Measurements from ENCODE around the gene TP53INP2. TPM values are rescaled to one million over a fixed set of nuclear protein-coding genes. Genes with fewer than 3 reads are reported as not detected.

Gene TP53INP2
- total RNA-seq, 1 experiment from 2014 or later, result 4.9 TPM

DNA sequence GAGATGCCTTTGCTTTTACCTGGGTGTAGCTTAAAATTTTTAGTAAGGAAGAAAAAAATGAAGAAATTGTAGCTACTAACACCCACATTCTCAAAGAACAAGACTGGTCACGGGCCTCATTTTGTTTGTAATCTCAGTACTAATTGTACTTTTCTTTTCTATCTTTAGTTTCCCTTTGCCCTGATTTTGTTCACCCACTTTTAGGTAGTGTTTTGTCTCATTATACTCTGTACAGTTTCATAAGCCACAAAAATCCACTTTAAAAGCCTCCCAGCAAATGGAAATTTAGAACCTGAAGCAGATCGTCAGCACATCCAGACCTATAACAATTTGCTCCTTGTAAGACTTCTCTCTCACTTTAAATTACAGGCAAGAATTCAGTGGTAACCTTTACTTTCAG, 43.3 kb downstream of the TP53INP2 start:
- POLR2A ChIA-PET (ENCODE audit: unreplicated experiment), result no interaction called here
- CTCF ChIA-PET, result no interaction called here

DNA sequence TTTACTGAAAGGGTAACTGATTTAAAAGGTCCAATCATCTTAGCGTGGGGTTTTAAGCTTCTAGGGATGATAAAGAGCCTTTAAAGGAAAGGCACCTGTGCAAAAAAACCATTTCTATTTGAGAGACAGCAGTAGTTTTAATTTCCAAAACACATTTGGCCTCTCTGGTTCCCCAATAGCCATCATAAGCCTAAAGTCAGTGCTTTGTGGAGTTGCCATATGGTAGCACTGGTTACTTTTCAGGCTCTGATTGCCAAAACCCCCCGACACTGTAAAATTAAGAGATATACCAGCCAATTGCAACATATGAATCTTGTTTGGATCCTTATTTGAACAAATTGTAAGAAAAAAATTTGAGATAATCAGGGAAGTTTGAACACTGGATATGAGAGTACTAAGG, 44.6 kb downstream of the TP53INP2 start:
- H3K27me3 ChIP-seq (ENCODE audit: insufficient read depth, low read depth), result no peaks in the 10 kb centered on the region
- H3K9me2 ChIP-seq (ENCODE audit: insufficient read depth), result no peaks in the 10 kb centered on the region
- H3K4me1 ChIP-seq (replicated peaks; ENCODE audit: insufficient read depth), result no peaks in the 10 kb centered on the region
- H2AFZ ChIP-seq, result no peak overlapping the region
- no peak for DNase-seq
- H3K4me3 ChIP-seq, result no peak overlapping the region
- POLR2A ChIA-PET (ENCODE audit: unreplicated experiment), result interaction anchor here (0.7 kb wide), 1 partner anchor 756 kb away, joined by 4 read pairs; no protein-coding TSS in a partner anchor
- H3K36me3 ChIP-seq (ENCODE audit: low read depth), result peaks cover 8% of the 10 kb centered on the region
- no peak for TF ChIP-seq EZH2 (IDR thresholded peaks at IDR 0.05; ENCODE audit: low read depth)
- TF ChIP-seq, protein P1, sequence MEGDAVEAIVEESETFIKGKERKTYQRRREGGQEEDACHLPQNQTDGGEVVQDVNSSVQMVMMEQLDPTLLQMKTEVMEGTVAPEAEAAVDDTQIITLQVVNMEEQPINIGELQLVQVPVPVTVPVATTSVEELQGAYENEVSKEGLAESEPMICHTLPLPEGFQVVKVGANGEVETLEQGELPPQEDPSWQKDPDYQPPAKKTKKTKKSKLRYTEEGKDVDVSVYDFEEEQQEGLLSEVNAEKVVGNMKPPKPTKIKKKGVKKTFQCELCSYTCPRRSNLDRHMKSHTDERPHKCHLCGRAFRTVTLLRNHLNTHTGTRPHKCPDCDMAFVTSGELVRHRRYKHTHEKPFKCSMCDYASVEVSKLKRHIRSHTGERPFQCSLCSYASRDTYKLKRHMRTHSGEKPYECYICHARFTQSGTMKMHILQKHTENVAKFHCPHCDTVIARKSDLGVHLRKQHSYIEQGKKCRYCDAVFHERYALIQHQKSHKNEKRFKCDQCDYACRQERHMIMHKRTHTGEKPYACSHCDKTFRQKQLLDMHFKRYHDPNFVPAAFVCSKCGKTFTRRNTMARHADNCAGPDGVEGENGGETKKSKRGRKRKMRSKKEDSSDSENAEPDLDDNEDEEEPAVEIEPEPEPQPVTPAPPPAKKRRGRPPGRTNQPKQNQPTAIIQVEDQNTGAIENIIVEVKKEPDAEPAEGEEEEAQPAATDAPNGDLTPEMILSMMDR (conservative IDR thresholded peaks at IDR 0.05), result no peak
- no peaks in the 10 kb centered on the region for H3K79me2 ChIP-seq (ENCODE audit: low read depth)
- H3K4me2 ChIP-seq, result no peak overlapping the region
- CTCF ChIA-PET, result no interaction called here
- intact Hi-C loops (cut with micrococcal nuclease; ENCODE audit: unreplicated experiment), result no loop called here
- no peak overlapping the region for H3K27ac ChIP-seq
- no peaks in the 10 kb centered on the region for H4K20me1 ChIP-seq (ENCODE audit: insufficient read depth)
- BruUV-seq (replicated peaks), result no TSS peak
- no peaks in the 10 kb centered on the region for H3K9me3 ChIP-seq (ENCODE audit: insufficient read depth, low read depth)
- H3F3A ChIP-seq (ENCODE audit: insufficient read depth, low read depth), result 0 out of 2 replicates have a peak, but pooled peaks cover 3% of the 10 kb centered on the region

More for the DNA sequence above, 43.3 kb downstream of the TP53INP2 start:
- intact Hi-C loops (cut with micrococcal nuclease; ENCODE audit: unreplicated experiment), result no loop called here
- Histone ChIP-seq H3K4me1 (replicated peaks; ENCODE audit: insufficient read depth) (no peaks in the 10 kb centered on the region), H3K4me3 (no peak overlapping the region), H3K27ac (no peak overlapping the region), H3K79me2 (ENCODE audit: low read depth) (no peaks in the 10 kb centered on the region), H3K9me3 (ENCODE audit: insufficient read depth, low read depth) (no peaks in the 10 kb centered on the region), H3K9me2 (ENCODE audit: insufficient read depth) (no peaks in the 10 kb centered on the region), H3K36me3 (ENCODE audit: low read depth) (peaks cover 8% of the 10 kb centered on the region), H2AFZ (no peak overlapping the region), H3K4me2 (no peak overlapping the region), H3F3A (ENCODE audit: insufficient read depth, low read depth) (no peaks in the 10 kb centered on the region), H3K27me3 (ENCODE audit: insufficient read depth, low read depth) (no peaks in the 10 kb centered on the region), H4K20me1 (ENCODE audit: insufficient read depth) (no peaks in the 10 kb centered on the region)
- TF ChIP-seq EZH2 (IDR thresholded peaks at IDR 0.05; ENCODE audit: low read depth), result no peak
- TF ChIP-seq, protein P1 (conservative IDR thresholded peaks at IDR 0.05), result no peak
- DNase-seq, result no peak
- BruUV-seq (replicated peaks), result no TSS peak

DNA sequence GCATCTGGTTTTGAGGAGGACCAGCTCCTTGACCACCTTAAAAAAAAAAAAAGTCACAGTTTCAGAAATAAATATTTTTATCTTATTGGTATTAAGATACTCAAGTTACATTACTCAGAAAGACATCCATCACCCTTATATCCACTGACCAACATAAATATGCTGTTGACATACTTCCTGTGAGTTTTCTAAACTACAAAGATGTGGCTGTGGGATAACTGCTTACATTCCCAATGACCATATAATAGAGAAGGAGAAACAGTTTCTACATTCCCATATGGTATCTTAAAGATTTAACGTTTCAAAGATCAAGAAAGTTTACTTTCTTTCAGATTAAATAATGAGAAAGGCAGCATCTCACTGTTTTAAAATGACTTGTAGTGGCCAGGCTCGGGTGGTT, 46.3 kb downstream of the TP53INP2 start:
- H3K79me2 ChIP-seq (ENCODE audit: low read depth), result no peaks in the 10 kb centered on the region
- H3K27me3 ChIP-seq (ENCODE audit: insufficient read depth, low read depth), result no peaks in the 10 kb centered on the region
- H3F3A ChIP-seq (ENCODE audit: insufficient read depth, low read depth), result 0 out of 2 replicates have a peak, but pooled peaks cover 3% of the 10 kb centered on the region
- H3K9me3 ChIP-seq (ENCODE audit: insufficient read depth, low read depth), result no peaks in the 10 kb centered on the region
- BruUV-seq (replicated peaks), result no TSS peak
- intact Hi-C loops (cut with micrococcal nuclease; ENCODE audit: unreplicated experiment), result no loop called here
- POLR2A ChIA-PET (ENCODE audit: unreplicated experiment), result interaction anchor here (0.6 kb wide), 1 partner anchor 74 kb away, joined by 5 read pairs; no protein-coding TSS in a partner anchor
- H2AFZ ChIP-seq, result no peak overlapping the region
- H3K9me2 ChIP-seq (ENCODE audit: insufficient read depth), result no peaks in the 10 kb centered on the region
- H3K36me3 ChIP-seq (ENCODE audit: low read depth), result peaks cover 12% of the 10 kb centered on the region; the same call in 1 of the 2 replicates
- no peaks in the 10 kb centered on the region for H3K4me1 ChIP-seq (replicated peaks; ENCODE audit: insufficient read depth)
- CTCF ChIA-PET, result no interaction called here
- no peak overlapping the region for H3K4me3 ChIP-seq
- TF ChIP-seq, protein P1 (conservative IDR thresholded peaks at IDR 0.05), result no peak
- TF ChIP-seq EZH2 (IDR thresholded peaks at IDR 0.05; ENCODE audit: low read depth), result no peak
- H4K20me1 ChIP-seq (ENCODE audit: insufficient read depth), result no peaks in the 10 kb centered on the region; the same call in 1 of the 2 replicates
- no peak for DNase-seq
- H3K27ac ChIP-seq, result no peak overlapping the region
- no peak overlapping the region for H3K4me2 ChIP-seq

Data from PC-9 (cell line).